GM23338 (cell line): ENCODE data around the gene FILIP1L. TPM values are rescaled to one million over a fixed set of nuclear protein-coding genes. Genes with fewer than 3 reads are reported as not detected.

ENCODE experiments used
- ATAC-seq: fragments of 200-7000 bp; cut with Tn5 transposase; 3 replicates; pipeline ENCODE4 v1.9.1; 2020
- DNase-seq: peaks from one replicate; pipeline ENCODE4 v3.0.0-alpha.2; 2015; ENCODE audit warnings: low spot score
- H2AFZ ChIP-seq: fragments of 200-600 bp; sonication (generic); 2 replicates; pipeline ENCODE4 v1.8.0; 2016; ENCODE audit warnings: antibody characterized with exemption, mild to moderate bottlenecking, moderate library complexity
- H3F3A ChIP-seq: fragments of 200-600 bp; sonication (generic); replicated peaks from 2 replicates; pipeline ENCODE4 v1.8.0; 2017; ENCODE audit warnings: antibody characterized with exemption, mixed run types, low read depth
- H3K27ac ChIP-seq: fragments of 200-600 bp; sonication (generic); 2 replicates; pipeline ENCODE4 v1.6.1; 2016; ENCODE audit warnings: low read depth
- H3K27me3 ChIP-seq: fragments of 200-600 bp; sonication (generic); 2 replicates; pipeline ENCODE4 v1.8.0; 2016; ENCODE audit warnings: mild to moderate bottlenecking, mixed run types, moderate library complexity; ENCODE audit not compliant: insufficient read depth
- H3K36me3 ChIP-seq: fragments of 200-600 bp; sonication (generic); 2 replicates; pipeline ENCODE4 v1.8.0; 2016; ENCODE audit warnings: mild to moderate bottlenecking; ENCODE audit not compliant: insufficient read depth
- H3K4me1 ChIP-seq: fragments of 200-600 bp; sonication (generic); 2 replicates; pipeline ENCODE4 v1.8.0; 2016; ENCODE audit warnings: mild to moderate bottlenecking, moderate library complexity; ENCODE audit not compliant: insufficient read depth
- H3K4me2 ChIP-seq: fragments of 200-600 bp; sonication (generic); 2 replicates; pipeline ENCODE4 v1.7.1; 2017; ENCODE audit warnings: mixed run types
- H3K4me3 ChIP-seq: fragments of 200-600 bp; sonication (generic); 2 replicates; pipeline ENCODE4 v1.6.1; 2016; ENCODE audit warnings: mixed run types
- H3K79me2 ChIP-seq: fragments of 200-600 bp; sonication (generic); replicated peaks from 2 replicates; pipeline ENCODE4 v1.8.0; 2017; ENCODE audit warnings: mild to moderate bottlenecking; ENCODE audit not compliant: insufficient read depth
- H3K9me2 ChIP-seq: fragments of 200-600 bp; sonication (generic); 2 replicates; pipeline ENCODE4 v1.8.0; 2017; ENCODE audit not compliant: insufficient read depth
- H4K20me1 ChIP-seq: fragments of 200-600 bp; sonication (generic); replicated peaks from 2 replicates; pipeline ENCODE4 v1.8.0; 2017; ENCODE audit warnings: mild to moderate bottlenecking; ENCODE audit not compliant: insufficient read depth
- H3K27ac Mint-ChIP-seq: 2 replicates; pipeline ENCODE4 v1.8.0; 2020; ENCODE audit warnings: inconsistent platforms, mild to moderate bottlenecking, moderate library complexity, mixed read lengths
- H3K27me3 Mint-ChIP-seq: 3 replicates; pipeline ENCODE4 v1.8.0; 2022; ENCODE audit warnings: low read depth, mild to moderate bottlenecking, moderate library complexity, mixed read lengths, inconsistent platforms; ENCODE audit not compliant: insufficient read depth, poor library complexity
- H3K36me3 Mint-ChIP-seq: 3 replicates; pipeline ENCODE4 v1.8.0; 2021; ENCODE audit warnings: low read depth, mild to moderate bottlenecking, inconsistent platforms, moderate library complexity, mixed read lengths
- H3K4me1 Mint-ChIP-seq: 3 replicates; pipeline ENCODE4 v1.8.0; 2020; ENCODE audit warnings: mild to moderate bottlenecking, inconsistent platforms, mixed read lengths
- H3K4me3 Mint-ChIP-seq: 3 replicates; pipeline ENCODE4 v1.8.0; 2021; ENCODE audit warnings: moderate library complexity, mild to moderate bottlenecking, inconsistent platforms, mixed read lengths
- H3K9me3 Mint-ChIP-seq: 3 replicates; pipeline ENCODE4 v1.8.0; 2020; ENCODE audit warnings: moderate library complexity, mild to moderate bottlenecking, inconsistent platforms, mixed read lengths
- CREB1 ChIP-seq: fragments of 250-450 bp; sonication (Bioruptor Pico); IDR thresholded peaks from 2 replicates; pipeline ENCODE4 v1.5.0; 2020; ENCODE audit warnings: low read depth, mild to moderate bottlenecking, moderate library complexity
- CTCF ChIP-seq, 2 experiments: fragments of 200-600 bp in 1 of 2; sonication (generic) in 1 of 2; conservative IDR thresholded peaks; 2 replicates each; pipeline versions ENCODE4 v1.5.1 to v1.6.1; 2016 to 2017; ENCODE audit warnings: antibody characterized with exemption in 2 of 2, low read depth in 2 of 2, mild to moderate bottlenecking in 2 of 2, moderate library complexity in 1 of 2
- ETS1 ChIP-seq: IDR thresholded peaks from 2 replicates; pipeline ENCODE4 v1.6.1; 2016; ENCODE audit warnings: antibody characterized with exemption
- EZH2phosphoT487 ChIP-seq: fragments of 200-600 bp; sonication (generic); IDR thresholded peaks from one replicate; pipeline ENCODE4 v1.8.1; 2018; ENCODE audit warnings: antibody characterized with exemption; ENCODE audit not compliant: unreplicated experiment
- JUNB ChIP-seq: IDR thresholded peaks from one replicate; pipeline ENCODE4 v1.6.1; 2016; ENCODE audit warnings: antibody characterized with exemption; ENCODE audit not compliant: unreplicated experiment
- NANOG ChIP-seq: IDR thresholded peaks from 2 replicates; pipeline ENCODE4 v1.6.1; 2016; ENCODE audit warnings: antibody characterized with exemption, borderline replicate concordance
- POLR2AphosphoS5 ChIP-seq: IDR thresholded peaks from 2 replicates; pipeline ENCODE4 v1.6.1; 2016; ENCODE audit warnings: antibody characterized with exemption, low read depth
- REST ChIP-seq: IDR thresholded peaks from one replicate; pipeline ENCODE4 v1.6.1; 2018; ENCODE audit warnings: antibody characterized with exemption; ENCODE audit not compliant: unreplicated experiment
- ZNF462 ChIP-seq: fragments of 250-450 bp; sonication (Bioruptor Pico); IDR thresholded peaks from 2 replicates; pipeline ENCODE4 v1.5.0; 2020; ENCODE audit warnings: mild to moderate bottlenecking, moderate library complexity
- polyA plus RNA-seq: library from polyadenylated mRNA; unstranded; fragments of >200 nt; fragmentation: Nextera tagmentation; extraction: Ambion mirVana; gene quantifications from 2 replicates; pipeline ENCODE4 v1.2.1, GENCODE V29; 2016
- total RNA-seq: library from RNA; depleted of rRNA; stranded (reverse); fragments of >200 nt; shearing (Covaris generic); gene quantifications from 2 replicates; pipeline ENCODE4 v1.2.3, GENCODE V29; 2014

The FILIP1L gene
- total and polyA plus RNA-seq, 2 experiments from 2014 or later = 1.6 TPM; not detected in 1

- TF ChIP-seq ZNF462 (CRISPR knock-in tag) (no peak), CREB1 (CRISPR knock-in tag) (no peak), ETS1 (no peak), EZH2phosphoT487 (no peak), NANOG (no peak)
These were observed 94.6 kb downstream of the FILIP1L start (continued) for GRCh38 chr3:100019719-100020118.

GRCh38 chr3:100018806-100019205, 95.5 kb downstream of the FILIP1L start:
- peaks cover 5% of the 10 kb centered on the region; the same call in 2 of the 3 replicates for H3K36me3 Mint-ChIP-seq
- H3K4me2 ChIP-seq = no peak overlapping the region
- no peaks in the 10 kb centered on the region for H3K27me3 ChIP-seq
- H3K27me3 Mint-ChIP-seq = no peaks in the 10 kb centered on the region
- ATAC-seq = no peak
- H4K20me1 ChIP-seq = no peaks in the 10 kb centered on the region
- no peaks in the 10 kb centered on the region for H3K9me2 ChIP-seq
- no peaks in the 10 kb centered on the region for H3K79me2 ChIP-seq
- no peak overlapping the region for H3K27ac Mint-ChIP-seq
- no peaks in the 10 kb centered on the region for H3K36me3 ChIP-seq
- no peak overlapping the region for H2AFZ ChIP-seq
- H3K27ac ChIP-seq = no peak overlapping the region
- H3K4me1 Mint-ChIP-seq = peaks cover 12% of the 10 kb centered on the region
- H3K4me3 ChIP-seq = no peak overlapping the region
- H3K9me3 Mint-ChIP-seq = peaks cover 5% of the 10 kb centered on the region; the same call in 1 of the 3 replicates
- H3F3A ChIP-seq = no peaks in the 10 kb centered on the region
- H3K4me3 Mint-ChIP-seq = no peak overlapping the region
- H3K4me1 ChIP-seq = peaks cover 14% of the 10 kb centered on the region
- no peak for DNase-seq
- no peak for TF ChIP-seq JUNB
- no peak for TF ChIP-seq CTCF (conservative IDR thresholded peaks at IDR 0.05; ENCODE audit: low read depth in 2 of 2)
- TF ChIP-seq CREB1 (CRISPR knock-in tag) = no peak
- no peak for TF ChIP-seq EZH2phosphoT487
- TF ChIP-seq REST = no peak
- no peak for TF ChIP-seq NANOG
- no peak for TF ChIP-seq POLR2AphosphoS5
